AG09309 (cell line): ENCODE results near the gene ZNF274.

Experiments used
- DNase-seq: peaks from one replicate; pipeline ENCODE4 v3.0.0-alpha.2; 2010; ENCODE audit warnings: low read depth
- H3K4me3 ChIP-seq: 2 replicates; pipeline ENCODE4 v1.5.1; 2011; ENCODE audit warnings: mild to moderate bottlenecking, low read depth, low read length, moderate library complexity; ENCODE audit not compliant: control insufficient read depth
- TF ChIP-seq, protein P1 (sequence below): IDR thresholded peaks from 2 replicates; pipeline ENCODE4 v1.5.1; 2011; ENCODE audit warnings: mild to moderate bottlenecking, low read depth, low read length, inconsistent platforms; ENCODE audit not compliant: insufficient read depth, control insufficient read depth; ENCODE audit errors: missing control alignments

Gene ZNF274

DNA sequence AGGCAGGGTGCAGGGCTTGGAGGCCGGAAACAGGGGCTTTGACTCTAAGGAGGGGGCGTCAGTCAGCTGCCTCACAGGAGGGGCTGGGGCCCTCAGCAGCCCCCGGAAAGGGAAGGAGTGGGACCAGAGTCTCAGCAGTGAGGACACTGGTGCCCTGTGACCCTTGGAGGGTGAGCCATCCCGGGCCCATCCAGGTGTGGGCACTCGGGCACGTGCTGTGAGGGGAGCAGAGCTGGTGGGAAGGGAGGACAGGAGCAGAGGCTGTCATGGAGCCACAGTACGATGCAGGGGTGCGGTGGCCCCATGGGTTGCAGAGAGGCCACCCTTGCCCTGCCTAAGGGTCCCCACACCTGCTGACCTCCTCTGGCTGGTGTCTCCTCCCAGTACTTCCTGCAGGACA lies 26.7 kb downstream of the ZNF274 start:
- H3K4me3 ChIP-seq: no peak overlapping the region
- DNase-seq: no peak
- TF ChIP-seq, protein P1, sequence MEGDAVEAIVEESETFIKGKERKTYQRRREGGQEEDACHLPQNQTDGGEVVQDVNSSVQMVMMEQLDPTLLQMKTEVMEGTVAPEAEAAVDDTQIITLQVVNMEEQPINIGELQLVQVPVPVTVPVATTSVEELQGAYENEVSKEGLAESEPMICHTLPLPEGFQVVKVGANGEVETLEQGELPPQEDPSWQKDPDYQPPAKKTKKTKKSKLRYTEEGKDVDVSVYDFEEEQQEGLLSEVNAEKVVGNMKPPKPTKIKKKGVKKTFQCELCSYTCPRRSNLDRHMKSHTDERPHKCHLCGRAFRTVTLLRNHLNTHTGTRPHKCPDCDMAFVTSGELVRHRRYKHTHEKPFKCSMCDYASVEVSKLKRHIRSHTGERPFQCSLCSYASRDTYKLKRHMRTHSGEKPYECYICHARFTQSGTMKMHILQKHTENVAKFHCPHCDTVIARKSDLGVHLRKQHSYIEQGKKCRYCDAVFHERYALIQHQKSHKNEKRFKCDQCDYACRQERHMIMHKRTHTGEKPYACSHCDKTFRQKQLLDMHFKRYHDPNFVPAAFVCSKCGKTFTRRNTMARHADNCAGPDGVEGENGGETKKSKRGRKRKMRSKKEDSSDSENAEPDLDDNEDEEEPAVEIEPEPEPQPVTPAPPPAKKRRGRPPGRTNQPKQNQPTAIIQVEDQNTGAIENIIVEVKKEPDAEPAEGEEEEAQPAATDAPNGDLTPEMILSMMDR: no peak

DNA sequence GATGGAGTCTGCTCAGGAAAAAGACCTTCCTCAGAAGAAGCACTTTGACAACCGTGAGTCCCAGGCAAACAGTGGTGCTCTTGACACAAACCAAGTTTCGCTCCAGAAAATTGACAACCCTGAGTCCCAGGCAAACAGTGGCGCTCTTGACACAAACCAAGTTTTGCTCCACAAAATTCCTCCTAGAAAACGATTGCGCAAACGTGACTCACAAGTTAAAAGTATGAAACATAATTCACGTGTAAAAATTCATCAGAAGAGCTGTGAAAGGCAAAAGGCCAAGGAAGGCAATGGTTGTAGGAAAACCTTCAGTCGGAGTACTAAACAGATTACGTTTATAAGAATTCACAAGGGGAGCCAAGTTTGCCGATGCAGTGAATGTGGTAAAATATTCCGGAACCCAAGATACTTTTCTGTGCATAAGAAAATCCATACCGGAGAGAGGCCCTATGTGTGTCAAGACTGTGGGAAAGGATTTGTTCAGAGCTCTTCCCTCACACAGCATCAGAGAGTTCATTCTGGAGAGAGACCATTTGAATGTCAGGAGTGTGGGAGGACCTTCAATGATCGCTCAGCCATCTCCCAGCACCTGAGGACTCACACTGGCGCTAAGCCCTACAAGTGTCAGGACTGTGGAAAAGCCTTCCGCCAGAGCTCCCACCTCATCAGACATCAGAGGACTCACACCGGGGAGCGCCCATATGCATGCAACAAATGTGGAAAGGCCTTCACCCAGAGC lies 29.6 kb downstream of the ZNF274 start:
- H3K4me3 ChIP-seq: no peak overlapping the region
- no peak for DNase-seq
- TF ChIP-seq, protein P1: no peak

DNA sequence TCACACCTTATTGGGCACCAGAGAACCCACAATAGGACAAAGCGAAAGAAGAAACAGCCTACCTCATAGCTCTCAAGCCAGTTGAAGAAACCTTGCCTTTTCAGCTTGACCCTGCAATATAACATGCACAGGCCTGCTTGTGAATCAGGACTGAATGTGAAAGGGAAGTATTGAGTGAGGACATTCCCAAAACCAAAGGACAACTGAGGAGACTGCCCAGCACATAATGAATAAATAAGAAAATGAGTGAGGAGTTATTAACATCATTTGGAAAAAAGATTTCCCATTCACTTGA lies 30.2 kb downstream of the ZNF274 start:
- TF ChIP-seq, protein P1: no peak
- H3K4me3 ChIP-seq: no peak overlapping the region

DNA sequence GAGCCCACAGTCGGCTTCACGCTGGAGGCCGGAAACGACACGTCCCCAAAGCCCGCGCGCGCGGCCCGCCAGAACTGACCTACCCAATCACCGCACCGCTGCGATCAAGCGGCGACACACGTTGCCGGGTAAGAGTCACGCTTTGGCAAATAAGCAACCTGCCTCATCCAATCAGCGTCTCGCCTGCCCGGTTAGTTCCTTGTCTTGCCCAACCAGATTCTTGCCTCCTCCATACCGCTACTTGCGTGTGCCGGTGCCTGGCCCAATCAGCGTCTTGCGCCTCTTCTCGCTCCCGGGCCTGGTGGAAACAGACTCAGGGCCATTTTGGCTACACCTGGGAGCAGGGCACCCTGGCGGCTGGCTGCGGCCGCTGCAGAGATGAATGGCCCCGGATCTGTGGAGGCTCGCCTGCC lies 34.2 kb downstream of the ZNF274 start:
- no peak for DNase-seq
- H3K4me3 ChIP-seq: no peak overlapping the region

More for the DNA sequence above, 30.2 kb downstream of the ZNF274 start:
- no peak for DNase-seq

DNA sequence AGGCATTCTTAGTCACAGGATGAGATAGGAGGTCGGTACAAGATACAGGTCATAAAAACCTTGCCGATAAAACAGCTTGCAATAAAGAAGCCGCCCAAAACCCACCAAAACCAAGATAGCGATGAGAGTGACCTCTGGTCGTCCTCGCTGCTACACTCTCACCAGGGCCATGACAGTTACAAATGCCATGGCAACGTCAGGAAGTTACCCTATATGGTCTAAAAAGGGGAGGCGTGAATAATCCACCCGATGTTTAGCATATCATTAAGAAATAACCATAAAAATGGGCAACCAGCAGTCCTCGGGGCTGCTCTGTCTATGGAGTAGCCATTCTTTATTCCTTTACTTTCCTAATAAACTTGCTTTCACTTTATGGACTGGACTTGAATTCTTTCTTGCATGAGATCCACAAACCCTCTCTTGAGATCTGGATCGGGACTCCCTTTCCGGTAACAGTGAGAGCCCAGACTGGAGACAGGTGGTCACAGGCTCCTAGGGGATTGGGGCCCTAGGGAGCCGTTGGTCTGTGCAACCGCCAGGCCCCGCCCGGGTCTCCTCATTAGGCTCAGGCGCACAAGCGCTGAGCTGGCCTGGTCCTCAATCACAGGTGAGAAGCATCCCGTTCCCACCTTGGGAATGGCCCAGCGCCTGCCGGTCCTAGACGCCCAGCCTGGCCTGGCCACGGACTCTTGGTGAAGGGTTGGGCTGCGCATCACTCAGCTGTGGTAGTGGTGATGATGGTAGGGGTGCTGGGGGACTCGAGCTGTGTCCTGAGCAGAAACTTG lies 34.9 kb downstream of the ZNF274 start:
- DNase-seq: no peak

More for the DNA sequence above, 34.2 kb downstream of the ZNF274 start:
- TF ChIP-seq, protein P1: no peak

DNA sequence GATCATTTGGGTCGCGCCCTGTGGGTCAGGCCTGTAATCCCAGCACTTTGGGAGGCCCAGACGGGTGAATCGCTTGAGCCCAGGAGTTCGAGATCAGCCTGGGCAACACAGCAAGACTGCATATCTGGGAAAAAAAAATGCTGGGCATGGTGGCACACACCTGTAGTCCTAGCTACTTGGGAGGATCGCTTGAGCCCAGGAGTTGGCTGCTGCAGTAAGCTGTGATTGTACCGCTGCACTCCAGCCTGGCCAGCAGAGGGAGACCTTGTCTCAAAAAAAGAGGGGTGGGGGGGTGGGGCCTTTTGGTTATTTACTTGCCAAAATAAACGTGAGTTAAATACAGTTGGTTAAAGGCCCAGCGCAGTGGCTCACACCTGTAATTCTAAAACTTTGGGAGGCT lies 36.0 kb downstream of the ZNF274 start:
- no peak overlapping the region for H3K4me3 ChIP-seq
- TF ChIP-seq, protein P1: no peak
- DNase-seq: no peak

More for the DNA sequence above, 34.9 kb downstream of the ZNF274 start:
- TF ChIP-seq, protein P1: no peak
- H3K4me3 ChIP-seq: no peak overlapping the region
